GM12872 (cell line): Measurements from ENCODE around the gene CACNG7.

Experiments
- TF ChIP-seq, protein P1 (sequence below): IDR thresholded peaks from 3 replicates; pipeline ENCODE4 v1.5.1; 2011; ENCODE audit warnings: low read depth, mild to moderate bottlenecking, low read length, moderate library complexity; ENCODE audit not compliant: insufficient read depth

The CACNG7 gene

DNA sequence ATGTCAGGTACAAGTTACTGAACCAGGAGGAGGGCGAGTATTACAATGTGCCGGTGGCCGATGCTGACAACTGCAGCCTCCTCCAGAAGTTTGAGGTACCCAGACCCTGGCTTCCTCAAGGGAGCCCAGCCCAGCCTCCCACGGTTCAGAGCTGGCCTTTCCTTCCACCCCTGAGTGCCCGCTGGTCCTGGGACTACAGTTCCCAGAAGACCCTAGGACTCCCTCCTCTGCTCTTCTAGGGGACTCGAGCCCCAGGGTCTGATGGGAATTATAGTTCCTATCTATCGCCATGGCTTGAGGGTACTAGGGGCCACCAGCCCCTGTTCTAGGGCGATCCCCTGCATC, 16.1 kb upstream of the CACNG7 start:
- TF ChIP-seq, protein P1, sequence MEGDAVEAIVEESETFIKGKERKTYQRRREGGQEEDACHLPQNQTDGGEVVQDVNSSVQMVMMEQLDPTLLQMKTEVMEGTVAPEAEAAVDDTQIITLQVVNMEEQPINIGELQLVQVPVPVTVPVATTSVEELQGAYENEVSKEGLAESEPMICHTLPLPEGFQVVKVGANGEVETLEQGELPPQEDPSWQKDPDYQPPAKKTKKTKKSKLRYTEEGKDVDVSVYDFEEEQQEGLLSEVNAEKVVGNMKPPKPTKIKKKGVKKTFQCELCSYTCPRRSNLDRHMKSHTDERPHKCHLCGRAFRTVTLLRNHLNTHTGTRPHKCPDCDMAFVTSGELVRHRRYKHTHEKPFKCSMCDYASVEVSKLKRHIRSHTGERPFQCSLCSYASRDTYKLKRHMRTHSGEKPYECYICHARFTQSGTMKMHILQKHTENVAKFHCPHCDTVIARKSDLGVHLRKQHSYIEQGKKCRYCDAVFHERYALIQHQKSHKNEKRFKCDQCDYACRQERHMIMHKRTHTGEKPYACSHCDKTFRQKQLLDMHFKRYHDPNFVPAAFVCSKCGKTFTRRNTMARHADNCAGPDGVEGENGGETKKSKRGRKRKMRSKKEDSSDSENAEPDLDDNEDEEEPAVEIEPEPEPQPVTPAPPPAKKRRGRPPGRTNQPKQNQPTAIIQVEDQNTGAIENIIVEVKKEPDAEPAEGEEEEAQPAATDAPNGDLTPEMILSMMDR = no peak

DNA sequence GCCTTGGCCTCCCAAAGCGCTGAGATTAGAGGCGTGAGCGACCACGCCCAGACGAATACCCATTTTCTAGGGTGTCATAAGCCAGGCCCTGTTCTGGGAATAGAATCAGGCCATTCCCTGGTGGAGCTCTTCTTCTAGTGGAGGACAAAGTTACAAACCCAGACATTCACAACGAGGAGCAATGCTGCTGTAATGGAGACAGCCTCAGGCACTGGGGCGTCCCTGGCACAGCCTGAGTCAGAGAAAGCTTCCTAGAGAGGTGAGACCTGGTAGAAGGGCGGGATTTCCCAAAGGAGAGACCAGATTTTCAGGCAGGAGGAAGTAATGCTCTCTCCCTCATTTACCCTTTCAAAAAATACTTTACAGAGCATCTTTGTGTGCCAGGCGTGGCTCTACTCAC, 14.4 kb upstream of the CACNG7 start:
- TF ChIP-seq, protein P1 = no peak

DNA sequence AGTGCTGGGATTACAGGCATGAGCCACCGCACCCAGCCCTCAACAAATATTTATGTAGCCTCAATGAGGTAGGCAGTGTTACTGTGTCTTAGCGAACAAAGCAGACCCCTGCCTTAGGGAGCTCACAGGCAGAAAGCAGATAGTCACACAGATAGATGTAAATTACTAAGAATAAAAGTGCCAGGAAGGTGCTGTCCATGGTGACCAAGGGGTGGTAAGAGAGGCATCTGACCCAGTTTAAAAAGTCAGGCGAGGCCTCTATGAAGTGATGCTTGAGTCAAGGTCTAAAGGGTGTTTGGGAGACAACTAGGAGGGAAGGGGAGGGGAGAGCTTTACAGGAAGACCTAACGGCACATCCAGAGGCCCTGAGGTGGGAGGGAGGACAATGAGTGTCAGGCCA, 12.4 kb upstream of the CACNG7 start:
- TF ChIP-seq, protein P1 = no peak

DNA sequence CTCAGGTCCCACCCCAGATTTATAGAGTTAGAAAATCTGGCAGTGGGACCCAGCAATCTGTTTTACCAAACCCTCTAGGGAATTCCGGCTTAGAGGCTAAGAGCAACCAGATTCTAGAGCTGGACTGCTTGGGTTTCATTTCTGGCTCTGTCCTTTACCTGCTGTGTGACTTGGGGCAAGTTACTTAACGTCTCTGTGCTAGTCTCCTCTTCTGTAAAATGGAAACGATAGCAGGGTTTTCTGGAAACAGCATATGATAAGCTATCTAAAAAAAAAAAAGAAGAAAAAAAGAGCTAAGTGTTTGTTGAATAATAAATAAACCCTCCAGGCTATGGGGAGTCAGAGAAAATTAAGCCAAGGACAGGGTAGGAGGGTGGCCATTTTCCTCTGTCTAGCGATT, 11.6 kb upstream of the CACNG7 start:
- TF ChIP-seq, protein P1 = no peak

DNA sequence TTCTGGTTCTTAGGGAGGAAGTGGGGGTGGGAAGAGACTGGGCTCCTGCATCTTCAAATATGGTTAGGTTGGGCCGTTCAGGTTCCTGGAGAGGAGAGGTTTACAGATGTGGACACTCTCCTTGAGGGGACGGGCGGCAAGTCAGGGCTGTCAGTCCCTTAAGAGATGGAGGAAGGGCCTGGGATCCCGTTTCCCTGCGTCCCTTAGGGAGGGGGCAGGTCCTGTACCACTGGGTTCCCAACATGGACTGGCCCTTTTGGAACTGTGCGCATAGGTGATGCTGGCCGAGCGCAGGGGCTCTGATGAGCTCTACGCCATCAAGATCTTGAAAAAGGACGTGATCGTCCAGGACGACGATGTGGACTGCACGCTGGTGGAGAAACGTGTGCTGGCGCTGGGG, 10.9 kb upstream of the CACNG7 start:
- TF ChIP-seq, protein P1 = no peak

DNA sequence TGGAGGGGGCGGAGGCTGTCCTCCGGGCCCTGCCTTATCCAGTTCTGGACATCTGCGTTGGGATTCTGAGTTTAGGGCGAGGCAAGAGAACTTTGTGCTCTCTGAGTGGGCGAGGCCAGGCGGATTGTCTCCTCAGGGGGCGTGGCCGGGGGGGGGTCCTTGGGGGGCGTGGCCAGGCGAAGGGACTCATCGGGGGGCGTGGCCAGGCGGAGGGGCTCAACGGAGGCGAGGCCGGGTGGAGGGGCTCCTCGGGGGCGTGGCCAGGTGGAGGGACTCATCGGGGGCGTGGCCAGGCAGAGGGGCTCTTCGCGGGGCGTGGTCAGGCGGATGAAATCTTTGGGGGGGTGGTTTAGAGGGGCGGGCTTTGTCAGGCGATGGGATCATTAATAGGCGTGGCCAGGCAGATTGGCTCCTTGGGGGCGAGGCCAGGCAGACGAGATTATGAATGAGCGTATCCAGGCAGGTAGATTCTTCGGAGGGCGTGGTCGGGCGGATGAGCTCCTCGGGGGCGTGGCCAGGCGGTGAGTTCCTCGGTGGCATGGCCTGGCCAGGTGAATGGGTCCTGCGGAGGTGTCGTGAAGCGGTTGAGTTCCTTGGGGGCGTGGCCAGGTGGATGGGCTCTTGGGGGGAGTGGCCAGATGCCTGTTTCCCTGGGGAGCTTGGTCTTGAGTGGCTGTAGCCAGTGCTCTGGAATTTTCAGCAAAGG, 10.3 kb upstream of the CACNG7 start:
- TF ChIP-seq, protein P1 = no peak

DNA sequence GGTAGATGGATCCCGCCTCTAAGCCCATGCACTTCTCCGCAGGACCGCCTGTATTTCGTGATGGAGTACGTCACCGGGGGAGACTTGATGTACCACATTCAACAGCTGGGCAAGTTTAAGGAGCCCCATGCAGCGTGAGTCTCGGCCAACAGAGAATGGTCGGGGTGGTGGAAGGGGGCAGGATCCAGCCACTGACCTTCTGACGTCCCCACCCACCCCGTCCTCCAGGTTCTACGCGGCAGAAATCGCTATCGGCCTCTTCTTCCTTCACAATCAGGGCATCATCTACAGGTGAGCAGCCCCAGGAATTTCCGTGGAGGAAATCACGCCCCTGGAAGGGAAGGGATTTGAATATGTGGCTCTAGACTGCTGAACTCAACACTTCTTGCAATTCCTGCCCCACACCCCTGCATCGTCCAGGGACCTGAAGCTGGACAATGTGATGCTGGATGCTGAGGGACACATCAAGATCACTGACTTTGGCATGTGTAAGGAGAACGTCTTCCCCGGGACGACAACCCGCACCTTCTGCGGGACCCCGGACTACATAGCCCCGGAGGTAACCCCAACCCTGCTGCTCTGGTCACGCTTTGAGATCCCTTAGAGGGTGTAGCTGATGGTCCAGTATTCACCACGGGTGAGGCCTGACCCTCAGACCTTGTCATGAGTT, 8.8 kb upstream of the CACNG7 start:
- TF ChIP-seq, protein P1 = no peak
